Mucosa of stomach (tissue), 1 donor: ENCODE measurements around the gene PI4KA.

ENCODE experiments used
- H3K27me3 ChIP-seq: one replicate; pipeline ENCODE4 v1.7.0; 2013; ENCODE audit warnings: mild to moderate bottlenecking, low read length; ENCODE audit not compliant: control insufficient read depth, insufficient read depth
- H3K36me3 ChIP-seq: one replicate; pipeline ENCODE4 v1.7.0; 2013; ENCODE audit warnings: low read length; ENCODE audit not compliant: control insufficient read depth, insufficient read depth
- H3K4me1 ChIP-seq: one replicate; pipeline ENCODE4 v1.7.0; 2013; ENCODE audit warnings: mild to moderate bottlenecking, low read length; ENCODE audit not compliant: control insufficient read depth, insufficient read depth
- H3K4me3 ChIP-seq: one replicate; pipeline ENCODE4 v1.7.0; 2013; ENCODE audit warnings: low read length
- H3K9ac ChIP-seq: one replicate; pipeline ENCODE4 v1.7.0; 2013; ENCODE audit warnings: mild to moderate bottlenecking, low read length, moderate library complexity
- H3K9me3 ChIP-seq: one replicate; pipeline ENCODE4 v1.7.0; 2013; ENCODE audit warnings: mild to moderate bottlenecking, low read length, moderate library complexity; ENCODE audit not compliant: control insufficient read depth
- donor health status: Pancreatic carcinoma.

The PI4KA gene

DNA sequence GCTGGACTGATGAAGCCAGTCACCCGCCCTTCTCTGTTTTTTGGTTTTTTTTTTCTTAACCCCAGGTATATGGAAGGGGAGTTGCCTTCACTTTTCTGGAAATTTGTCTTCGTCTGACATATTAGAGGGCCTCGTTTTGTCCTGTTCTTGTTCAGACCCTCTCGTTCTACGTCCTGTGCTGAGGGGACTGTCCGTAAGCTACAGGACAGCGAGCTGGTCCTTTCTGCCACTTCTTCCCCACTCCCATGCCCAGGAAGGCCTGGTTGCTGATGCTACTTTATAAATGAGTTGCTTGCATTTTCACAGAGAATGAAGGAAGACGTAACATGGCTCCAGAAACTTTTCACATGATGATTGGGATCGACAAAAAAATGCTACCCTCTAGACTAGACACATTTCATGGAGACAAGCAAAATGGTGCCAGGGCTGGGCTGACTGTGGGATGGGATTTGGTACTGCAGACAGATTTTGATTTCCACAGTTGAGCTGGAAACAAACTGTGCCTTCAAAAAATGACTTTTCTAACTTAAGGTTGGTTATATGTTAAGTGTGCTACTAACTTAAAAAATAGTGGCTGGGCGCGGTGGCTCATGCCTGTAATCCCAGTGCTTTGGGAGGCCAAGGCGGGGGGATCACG lies 31.4 kb upstream of the PI4KA start:
- Histone ChIP-seq H3K27me3 (no peaks in the 10 kb centered on the region), H3K4me3 (no peak overlapping the region), H3K4me1 (peaks cover 9% of the 10 kb centered on the region), H3K9ac (no peak overlapping the region), H3K9me3 (no peaks in the 10 kb centered on the region), H3K36me3 (no peaks in the 10 kb centered on the region)

DNA sequence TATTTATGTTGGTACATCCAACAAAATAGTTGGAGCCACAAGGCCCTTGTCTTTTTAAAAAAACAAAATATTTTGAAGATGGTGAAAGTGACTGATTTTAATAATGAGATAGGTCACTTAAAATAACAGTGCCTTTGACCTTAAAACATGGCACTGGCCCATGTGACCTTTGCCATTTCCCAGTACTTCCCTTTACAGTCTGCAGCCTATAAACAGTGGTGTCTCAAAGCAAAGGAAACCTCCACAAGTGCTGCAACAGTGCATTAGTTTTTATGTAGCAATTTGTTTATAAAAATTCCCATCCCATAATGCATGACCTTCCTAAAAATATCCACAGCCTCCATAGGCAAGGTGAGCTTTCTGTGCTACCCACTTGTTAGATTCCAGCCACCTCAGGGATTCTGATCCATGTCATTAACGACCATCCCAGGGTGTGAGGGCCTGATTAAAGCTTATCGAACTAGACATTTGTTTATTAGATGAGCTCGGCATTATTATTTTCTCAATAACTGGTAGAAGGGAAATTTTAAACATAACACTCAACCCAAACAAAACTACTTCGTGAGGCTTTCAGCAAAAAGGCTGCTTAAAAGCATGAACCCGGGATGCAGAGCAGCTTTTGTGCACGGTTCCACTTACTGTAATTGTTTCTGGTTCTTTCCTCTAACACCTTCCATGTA lies 30.6 kb upstream of the PI4KA start:
- no peak overlapping the region for H3K4me3 ChIP-seq
- H3K4me1 ChIP-seq: peaks cover 16% of the 10 kb centered on the region
- H3K27me3 ChIP-seq: no peaks in the 10 kb centered on the region

DNA sequence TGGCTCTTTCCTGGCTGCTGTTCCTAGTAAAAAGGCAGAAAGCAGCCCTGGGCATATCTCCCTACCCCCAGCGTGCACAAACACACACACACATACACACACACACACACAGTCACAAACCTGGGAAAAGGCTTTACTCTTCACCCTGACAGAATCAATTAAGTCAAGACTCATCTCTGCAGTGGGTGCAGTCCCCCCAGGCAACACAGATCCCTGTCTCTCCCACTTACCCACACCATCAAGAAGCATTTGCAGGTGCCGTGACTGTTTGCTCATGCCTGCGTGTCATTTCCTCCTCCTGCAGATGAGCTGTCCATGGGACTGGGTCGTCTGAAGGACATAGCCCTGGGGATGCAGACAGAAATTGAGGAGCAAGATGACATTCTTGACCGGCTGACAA lies 28.8 kb upstream of the PI4KA start:
- no peaks in the 10 kb centered on the region for H3K9me3 ChIP-seq
- peaks cover 16% of the 10 kb centered on the region for H3K4me1 ChIP-seq
- no peak overlapping the region for H3K4me3 ChIP-seq
- H3K36me3 ChIP-seq: peaks cover 8% of the 10 kb centered on the region
- no peaks in the 10 kb centered on the region for H3K27me3 ChIP-seq
- H3K9ac ChIP-seq: no peak overlapping the region

More for the DNA sequence above, 30.6 kb upstream of the PI4KA start:
- Histone ChIP-seq H3K9ac (no peak overlapping the region), H3K9me3 (no peaks in the 10 kb centered on the region), H3K36me3 (no peaks in the 10 kb centered on the region)

DNA sequence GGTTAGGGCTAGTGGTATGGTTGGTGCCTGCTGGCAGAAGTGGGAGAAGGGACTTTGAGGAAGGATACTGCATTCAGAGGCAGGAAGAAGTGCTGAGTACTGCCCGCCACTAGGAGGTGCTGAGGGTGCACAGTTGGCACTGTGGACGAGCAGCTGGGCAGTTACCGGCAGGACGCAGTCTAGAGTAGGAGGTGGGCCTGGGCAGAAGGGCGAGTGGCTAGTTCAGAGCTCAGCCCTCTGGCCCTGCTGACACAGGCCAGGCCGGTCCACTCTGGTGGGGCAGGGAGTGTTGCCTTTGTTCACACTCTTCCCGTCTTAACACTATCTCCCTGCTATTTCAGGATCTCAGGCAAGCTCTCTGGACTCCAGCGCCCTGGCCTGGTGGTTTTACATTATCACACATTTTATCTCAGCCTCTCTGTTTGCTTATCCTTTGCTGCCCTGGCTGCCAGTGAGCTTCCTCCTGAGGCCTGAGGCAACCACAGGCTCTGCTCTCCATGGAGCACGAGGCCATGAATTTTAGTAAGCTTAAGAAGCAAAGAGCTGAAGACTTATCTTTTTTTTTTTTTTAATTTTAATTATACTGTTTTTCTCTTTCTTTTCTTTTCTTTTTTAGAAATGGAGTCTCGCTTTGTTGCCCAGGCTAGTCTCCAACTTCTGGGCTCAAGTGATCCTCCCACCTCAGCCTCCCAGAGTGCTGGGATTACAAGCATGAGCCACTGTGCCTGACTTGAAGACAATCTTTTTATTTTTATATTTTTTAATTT lies 27.1 kb upstream of the PI4KA start:
- peak overlapping the region; percentile 45 for H3K9ac ChIP-seq
- H3K36me3 ChIP-seq: peaks cover 11% of the 10 kb centered on the region
- peak overlapping the region; percentile 31 for H3K4me3 ChIP-seq
- no peaks in the 10 kb centered on the region for H3K9me3 ChIP-seq
- H3K4me1 ChIP-seq: peaks cover 16% of the 10 kb centered on the region
- no peaks in the 10 kb centered on the region for H3K27me3 ChIP-seq

DNA sequence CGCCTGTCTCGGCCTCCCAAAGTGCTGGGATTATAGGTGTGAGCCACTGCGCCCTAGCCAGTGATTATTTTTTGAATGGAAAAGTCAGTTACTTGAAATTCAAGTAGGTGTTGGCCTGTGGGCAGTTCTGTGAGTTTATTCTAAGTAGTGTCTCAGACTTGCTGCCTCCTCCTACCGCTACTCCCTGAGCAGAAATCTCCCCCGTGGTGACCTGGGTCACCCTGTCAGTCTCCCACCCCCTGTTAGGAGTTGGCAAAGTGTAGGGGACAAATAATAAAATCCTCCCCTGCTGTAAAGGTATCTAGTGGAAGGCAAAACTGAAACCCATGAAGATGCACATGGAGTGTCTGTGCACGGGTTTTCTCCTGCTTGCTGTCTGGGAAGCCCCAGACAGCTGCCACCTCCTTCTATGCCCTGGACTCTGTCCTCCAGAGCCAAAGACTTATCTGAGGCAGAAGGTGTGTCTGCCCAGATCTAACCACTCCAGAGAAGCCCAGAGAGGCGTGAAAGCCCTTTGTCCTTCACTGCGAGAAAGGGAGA lies 26.5 kb upstream of the PI4KA start:
- Histone ChIP-seq H3K27me3 (no peaks in the 10 kb centered on the region), H3K36me3 (peaks cover 11% of the 10 kb centered on the region), H3K4me1 (peaks cover 21% of the 10 kb centered on the region), H3K4me3 (peak overlapping the region; percentile 31), H3K9me3 (no peaks in the 10 kb centered on the region), H3K9ac (peak overlapping the region; percentile 45)

DNA sequence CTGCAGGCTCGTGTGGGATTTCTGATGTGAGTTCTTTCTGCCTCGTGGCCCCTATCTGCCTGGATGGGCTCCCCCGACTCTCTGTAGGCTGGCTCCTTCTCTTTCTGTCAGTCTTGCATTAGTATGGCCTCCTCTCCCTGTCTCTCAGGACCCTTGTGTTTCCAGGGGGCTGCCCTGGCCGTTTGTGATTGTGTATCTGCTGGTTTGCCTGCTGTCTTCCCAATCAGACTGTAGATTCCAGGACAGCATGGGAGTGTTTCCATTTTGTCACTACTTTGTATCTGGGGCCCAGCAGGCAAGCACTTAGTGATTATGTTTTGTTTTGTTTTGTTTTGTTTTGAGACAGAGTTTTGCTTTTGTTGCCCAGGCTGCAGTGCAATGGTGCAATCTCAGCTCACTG lies 25.8 kb upstream of the PI4KA start:
- Histone ChIP-seq H3K36me3 (peaks cover 11% of the 10 kb centered on the region), H3K9ac (no peak overlapping the region), H3K4me1 (peaks cover 21% of the 10 kb centered on the region), H3K27me3 (no peaks in the 10 kb centered on the region), H3K4me3 (no peak overlapping the region), H3K9me3 (no peaks in the 10 kb centered on the region)

DNA sequence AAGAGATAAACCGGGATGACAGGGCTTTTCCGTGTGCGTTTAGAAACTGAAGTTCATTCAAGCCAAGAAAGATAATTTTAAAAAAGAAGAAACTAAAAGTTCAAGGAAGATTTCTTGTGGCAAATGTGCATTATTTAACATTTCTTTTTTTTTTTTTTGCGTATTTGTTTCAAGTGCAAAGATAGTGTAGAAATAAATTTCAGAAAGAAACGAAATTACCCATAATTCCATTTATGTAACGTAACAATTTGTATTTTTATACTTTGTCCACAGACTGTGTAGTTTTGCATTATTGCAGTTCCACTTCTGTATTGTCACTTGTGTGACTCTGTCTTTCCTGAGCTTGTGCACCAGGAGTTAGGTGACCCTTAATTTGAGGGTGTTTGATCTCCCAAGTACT lies 24.2 kb upstream of the PI4KA start:
- Histone ChIP-seq H3K4me1 (peaks cover 21% of the 10 kb centered on the region), H3K9me3 (no peaks in the 10 kb centered on the region), H3K4me3 (no peak overlapping the region), H3K27me3 (no peaks in the 10 kb centered on the region), H3K36me3 (peaks cover 11% of the 10 kb centered on the region), H3K9ac (no peak overlapping the region)

DNA sequence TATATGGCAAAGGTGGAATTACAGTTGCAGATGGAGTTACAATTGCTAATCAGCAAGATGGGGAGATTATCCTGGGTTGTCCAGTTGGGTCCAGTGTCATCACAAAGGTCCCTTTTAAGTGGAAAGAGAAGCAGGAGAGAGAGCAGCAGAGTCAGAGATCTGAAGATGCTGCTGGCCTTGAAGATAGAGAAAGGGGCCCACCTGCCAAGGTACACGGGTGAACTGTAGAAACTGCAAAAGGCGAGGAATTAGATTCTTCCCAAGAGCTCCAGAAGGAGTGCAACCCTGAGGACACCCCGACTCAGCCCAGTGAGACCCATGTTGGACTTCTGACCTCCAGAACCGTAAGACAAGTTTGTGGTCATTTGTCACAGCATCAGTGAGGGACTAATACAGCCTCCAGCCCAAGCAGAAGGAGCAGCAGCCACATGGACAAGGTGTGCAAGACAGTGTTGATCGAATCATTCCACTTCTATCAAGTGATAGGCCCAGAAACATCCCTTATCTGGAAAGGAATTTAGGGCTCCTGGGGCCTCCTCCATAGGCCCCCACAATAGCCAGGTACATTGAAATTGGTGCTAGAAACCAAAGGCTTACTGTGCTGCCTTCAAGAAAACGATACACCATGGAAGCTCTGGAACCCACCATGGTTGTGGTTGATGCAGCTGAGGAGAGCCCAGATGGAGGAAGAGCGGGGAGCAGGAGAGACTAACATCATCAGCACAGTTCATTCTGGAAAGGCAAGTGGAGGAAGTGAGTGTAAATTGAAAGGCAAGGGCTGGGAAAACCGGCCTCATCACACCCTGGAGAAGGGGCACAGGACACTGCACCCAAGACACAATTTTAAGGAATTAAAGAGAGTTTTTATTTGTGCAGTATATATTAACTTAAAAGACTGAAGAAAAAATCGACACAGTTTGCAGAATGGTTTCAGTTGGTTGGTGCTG lies 23.5 kb upstream of the PI4KA start:
- Histone ChIP-seq H3K4me3 (no peak overlapping the region), H3K27me3 (no peaks in the 10 kb centered on the region), H3K9ac (no peak overlapping the region), H3K36me3 (peaks cover 11% of the 10 kb centered on the region), H3K4me1 (peaks cover 21% of the 10 kb centered on the region), H3K9me3 (no peaks in the 10 kb centered on the region)

DNA sequence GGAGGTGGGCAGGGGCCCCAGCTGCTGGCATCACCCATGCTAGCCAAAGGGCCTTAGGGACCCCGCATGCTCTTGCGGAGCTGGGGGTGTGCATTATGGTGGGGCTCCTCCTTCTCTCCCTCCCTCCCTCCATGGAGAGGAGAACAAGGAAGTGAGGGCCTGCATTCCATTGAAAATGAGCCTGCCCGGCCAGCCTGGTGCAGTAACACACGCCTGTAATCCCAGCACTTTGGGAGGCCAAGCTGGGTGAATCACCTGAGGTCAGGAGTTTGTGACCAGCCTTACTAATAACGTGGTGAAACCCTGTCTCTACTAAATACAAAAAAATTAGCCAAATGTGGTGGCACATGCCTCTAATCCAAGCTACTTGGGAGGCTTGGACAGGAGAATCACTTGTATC lies 22.6 kb upstream of the PI4KA start:
- Histone ChIP-seq H3K9me3 (no peaks in the 10 kb centered on the region), H3K36me3 (peaks cover 11% of the 10 kb centered on the region), H3K4me1 (peaks cover 21% of the 10 kb centered on the region), H3K4me3 (no peak overlapping the region), H3K27me3 (no peaks in the 10 kb centered on the region), H3K9ac (no peak overlapping the region)

DNA sequence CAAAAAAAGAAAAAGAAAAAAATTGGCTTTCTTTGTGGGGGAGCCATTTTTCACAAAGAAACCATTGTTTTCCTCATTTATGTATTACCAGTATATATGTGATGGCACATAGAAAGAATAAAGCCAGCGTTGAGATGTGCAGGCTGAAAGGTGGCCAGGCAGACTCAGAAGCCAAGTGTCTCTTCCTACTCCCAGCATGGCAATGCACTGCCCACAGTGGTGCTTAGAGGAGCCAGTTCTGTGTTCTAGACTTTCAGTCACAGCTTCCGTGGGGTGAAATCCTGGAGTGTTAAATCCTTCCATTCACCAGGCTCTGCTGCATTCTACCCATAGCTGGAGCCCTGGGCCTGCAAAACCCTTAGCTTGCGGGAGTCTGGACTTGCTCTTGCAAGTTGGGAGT lies 19.1 kb upstream of the PI4KA start:
- H3K9me3 ChIP-seq: no peaks in the 10 kb centered on the region
- H3K36me3 ChIP-seq: peaks cover 5% of the 10 kb centered on the region
- H3K4me3 ChIP-seq: no peak overlapping the region
- no peak overlapping the region for H3K9ac ChIP-seq
- no peaks in the 10 kb centered on the region for H3K27me3 ChIP-seq
- peaks cover 4% of the 10 kb centered on the region for H3K4me1 ChIP-seq

DNA sequence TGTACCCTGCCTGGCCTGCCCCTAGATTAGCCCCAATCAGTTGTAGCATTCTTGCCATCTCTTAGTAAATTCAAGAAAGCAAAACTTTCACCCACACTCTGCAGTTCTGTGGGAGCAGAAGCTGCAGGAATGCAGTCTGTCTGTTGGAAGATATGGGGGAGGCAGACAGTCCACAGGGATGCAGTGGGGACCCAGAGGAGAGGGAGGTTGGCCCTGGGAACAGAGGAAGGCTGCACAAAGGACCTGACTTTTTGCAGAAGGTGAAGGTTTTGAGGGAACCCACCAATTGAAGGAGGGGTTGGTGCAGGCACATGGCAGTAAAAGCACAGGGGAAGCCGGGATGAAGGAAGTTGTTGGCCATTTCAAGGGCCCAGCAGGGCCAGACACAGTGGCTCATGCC lies 16.7 kb upstream of the PI4KA start:
- H3K4me1 ChIP-seq: no peaks in the 10 kb centered on the region
- H3K9me3 ChIP-seq: no peaks in the 10 kb centered on the region
- no peak overlapping the region for H3K4me3 ChIP-seq
- no peak overlapping the region for H3K9ac ChIP-seq
- H3K27me3 ChIP-seq: no peaks in the 10 kb centered on the region
- H3K36me3 ChIP-seq: peaks cover 3% of the 10 kb centered on the region
